NCI-H1048 (cell line): ENCODE measurements around the gene TBX20.
"Not testable (repeated sequence)": the region's sequence is repeated elsewhere in the genome, so short reads cannot be mapped to it uniquely, and the experiment has no call there.

Source experiments
- DNase-seq: peaks from one replicate; lab custom pipeline; 2025; lab: John Stamatoyannopoulos, UW

The TBX20 gene

GRCh38 chr7:35255443-35256255, 1.7 kb upstream of the TBX20 start:
- DNase-seq, result no peak

- DNase-seq, result no peak
These were observed 869 bp upstream of the TBX20 start for GRCh38 chr7:35254496-35255442.

DNA sequence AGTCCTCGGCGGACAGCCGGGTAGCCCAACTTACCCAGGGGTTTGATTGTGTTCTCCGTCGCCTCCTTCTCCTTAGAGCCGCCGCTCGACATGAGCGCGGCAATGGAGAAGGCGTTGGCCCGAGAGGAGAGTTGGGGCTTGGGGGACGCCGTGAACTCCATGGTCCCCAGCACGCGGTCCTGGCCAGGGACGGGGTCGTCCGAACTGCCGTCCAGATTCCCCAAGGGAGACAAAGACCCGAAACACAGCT, 515 bp downstream of the TBX20 start:
- no peak for DNase-seq

DNA sequence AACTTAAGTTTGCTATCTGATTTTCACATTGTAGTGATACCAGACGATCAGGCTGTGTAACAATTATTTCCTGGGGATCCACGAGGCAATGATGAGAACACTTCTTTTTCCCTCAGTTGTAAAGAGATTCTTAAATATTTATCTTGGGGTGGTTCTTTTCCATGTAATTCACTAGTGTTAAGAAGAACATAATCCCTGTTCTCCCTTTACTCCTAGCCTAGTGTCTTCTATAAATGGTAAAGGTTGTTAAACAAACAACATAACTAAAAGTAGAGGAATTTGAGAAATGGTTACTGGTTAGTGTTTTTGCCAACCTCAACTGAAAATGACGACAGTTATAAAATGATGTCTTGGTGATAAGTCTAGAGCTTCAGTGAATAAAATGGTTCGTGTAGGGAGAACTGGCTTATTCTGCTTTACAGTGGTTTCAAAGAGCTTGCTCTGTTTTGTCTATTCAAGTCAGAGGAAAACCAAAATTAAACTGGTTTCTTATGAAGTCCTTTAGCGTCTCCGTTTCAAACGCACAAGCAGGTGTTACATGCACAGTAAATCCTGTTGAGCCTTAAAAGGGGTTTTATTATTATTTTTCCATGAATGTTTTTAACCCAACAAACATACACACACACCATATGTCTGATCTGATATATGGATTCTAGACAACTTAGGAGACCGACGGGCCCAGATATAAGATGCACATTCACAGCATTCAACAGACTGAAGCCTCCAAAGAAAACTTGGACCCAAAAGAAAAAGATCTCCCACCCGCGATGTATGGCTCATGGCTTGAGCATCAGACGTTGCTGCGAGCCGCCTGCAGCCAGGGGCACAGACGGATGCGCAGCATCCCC, 1.1 kb downstream of the TBX20 start:
- DNase-seq, result no peak

- DNase-seq, result no peak
These were observed 2.1 kb downstream of the TBX20 start for GRCh38 chr7:35251606-35252310.

- no peak for DNase-seq
These were observed 3.0 kb downstream of the TBX20 start for GRCh38 chr7:35250941-35251340.

DNA sequence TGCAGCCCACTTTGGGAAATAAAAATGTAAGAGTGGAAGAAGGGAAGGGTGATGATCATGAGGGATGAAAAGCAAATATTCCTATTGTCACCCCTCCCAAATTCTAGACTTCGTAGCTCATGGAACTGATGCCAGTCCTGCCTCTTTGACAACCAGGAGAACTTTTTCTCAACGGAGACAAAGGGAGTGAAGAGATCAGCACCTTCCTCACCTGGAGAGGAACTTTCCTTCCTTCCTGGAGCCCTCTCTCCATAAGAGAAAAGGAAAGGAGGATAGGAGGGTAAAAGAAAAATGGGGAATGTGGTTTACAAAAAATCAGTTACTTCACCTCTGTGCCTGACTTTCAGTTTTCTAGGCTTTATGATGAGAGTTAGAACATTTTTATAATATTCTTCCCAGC, 3.4 kb downstream of the TBX20 start:
- no peak for DNase-seq

GRCh38 chr7:35249537-35249907, 4.4 kb downstream of the TBX20 start:
- DNase-seq, result no peak

GRCh38 chr7:35248576-35249536, 5.0 kb downstream of the TBX20 start:
- DNase-seq, result no peak

- DNase-seq, result no peak
These were observed 7.1 kb downstream of the TBX20 start for GRCh38 chr7:35246819-35247218.

DNA sequence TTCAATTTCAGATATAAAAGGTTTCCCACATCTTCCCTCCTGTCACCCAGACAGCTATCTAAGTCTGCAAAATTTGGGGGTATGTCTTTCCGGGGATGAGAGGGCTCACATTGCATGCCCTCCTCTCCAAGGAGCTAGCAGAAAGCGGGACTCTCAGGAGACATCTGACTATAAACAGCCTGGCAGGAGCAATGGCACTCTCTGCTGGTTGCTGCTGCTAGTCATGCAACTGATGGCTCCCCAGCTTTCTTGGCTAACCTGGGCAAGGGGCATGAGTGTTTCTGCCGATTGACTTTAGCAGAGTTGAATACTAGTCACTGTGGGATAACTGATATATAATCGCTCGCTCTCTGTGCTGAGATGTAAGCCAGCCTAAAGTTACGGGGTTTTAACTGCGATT, 12.0 kb downstream of the TBX20 start:
- no peak for DNase-seq

DNA sequence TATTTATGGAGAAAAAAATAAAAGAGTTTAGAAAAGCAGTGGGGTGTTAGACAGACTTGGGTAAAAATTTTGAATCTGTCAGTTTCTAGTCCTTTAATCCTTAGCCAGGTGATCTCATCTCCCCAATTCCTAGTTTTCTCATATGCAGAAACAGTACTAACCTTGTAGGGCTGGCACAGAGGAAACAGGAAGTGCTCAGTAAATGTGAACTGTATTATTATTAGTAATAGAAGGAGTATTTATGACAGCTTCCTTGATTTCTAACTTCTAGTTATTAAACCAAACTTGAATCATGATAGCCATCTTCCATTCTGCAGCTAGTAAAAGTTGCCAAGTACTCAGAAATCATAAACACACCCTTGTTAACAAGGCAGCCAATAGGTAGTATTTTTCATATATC, 12.5 kb downstream of the TBX20 start:
- DNase-seq, result no peak

DNA sequence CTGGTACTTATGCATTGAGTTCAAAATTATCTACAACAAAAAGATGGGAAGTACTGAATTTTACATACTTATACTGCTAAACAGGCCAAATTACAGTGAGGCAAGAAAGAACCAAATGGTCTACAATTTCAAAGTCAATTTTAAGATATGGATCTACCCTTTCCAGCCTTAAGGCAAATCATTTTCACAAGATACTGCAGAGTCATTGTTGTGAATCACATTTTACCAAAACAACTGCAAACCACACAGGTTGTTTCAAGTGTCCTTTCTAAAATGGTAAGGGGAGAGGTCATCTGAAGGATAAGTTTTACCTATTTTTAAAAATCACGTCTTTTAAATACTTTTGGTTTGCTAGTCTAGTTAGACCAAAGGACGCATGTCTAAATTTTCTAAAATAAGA, 12.9 kb downstream of the TBX20 start:
- not testable (repeated sequence) for DNase-seq

- not testable (repeated sequence) for DNase-seq
These were observed 15.4 kb downstream of the TBX20 start for GRCh38 chr7:35238456-35238855.

DNA sequence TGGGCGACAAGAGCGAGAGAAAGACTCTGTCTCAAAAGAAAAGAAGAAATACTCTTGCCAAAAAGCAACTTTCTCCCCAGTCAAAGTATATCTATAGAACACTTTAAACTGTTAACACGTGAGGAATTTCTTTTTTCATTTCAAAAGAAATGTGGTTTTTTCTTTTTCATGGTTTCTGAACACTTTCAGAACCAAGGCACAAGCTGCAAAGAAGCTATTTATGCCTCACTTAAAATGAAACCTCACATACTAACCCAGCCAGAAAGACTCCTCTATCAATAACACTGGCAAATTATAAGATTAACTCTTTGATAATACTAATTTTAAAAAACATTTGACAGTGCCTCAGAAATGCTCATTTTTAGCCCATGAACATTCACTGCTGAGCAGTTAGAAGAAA, 20.9 kb downstream of the TBX20 start:
- no peak for DNase-seq

DNA sequence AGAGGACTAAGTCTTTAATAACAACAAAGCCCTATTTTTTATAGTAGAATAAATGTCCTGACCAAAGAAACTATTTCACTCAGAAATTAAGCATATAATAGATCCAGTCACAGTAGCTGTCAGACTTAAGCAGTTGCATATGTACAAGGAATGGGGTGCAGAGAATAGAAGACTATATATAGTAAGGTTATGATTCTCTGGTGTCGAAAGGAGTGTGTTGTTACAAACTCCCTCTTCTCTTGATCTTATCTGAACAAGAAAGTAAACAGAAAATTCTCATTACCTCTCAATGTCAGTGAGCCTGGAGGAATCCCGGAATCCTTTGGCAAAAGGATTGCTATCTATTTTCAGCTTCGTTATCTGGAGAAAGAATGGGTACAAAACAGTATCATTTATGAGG, 22.7 kb downstream of the TBX20 start:
- not testable (repeated sequence) for DNase-seq

DNA sequence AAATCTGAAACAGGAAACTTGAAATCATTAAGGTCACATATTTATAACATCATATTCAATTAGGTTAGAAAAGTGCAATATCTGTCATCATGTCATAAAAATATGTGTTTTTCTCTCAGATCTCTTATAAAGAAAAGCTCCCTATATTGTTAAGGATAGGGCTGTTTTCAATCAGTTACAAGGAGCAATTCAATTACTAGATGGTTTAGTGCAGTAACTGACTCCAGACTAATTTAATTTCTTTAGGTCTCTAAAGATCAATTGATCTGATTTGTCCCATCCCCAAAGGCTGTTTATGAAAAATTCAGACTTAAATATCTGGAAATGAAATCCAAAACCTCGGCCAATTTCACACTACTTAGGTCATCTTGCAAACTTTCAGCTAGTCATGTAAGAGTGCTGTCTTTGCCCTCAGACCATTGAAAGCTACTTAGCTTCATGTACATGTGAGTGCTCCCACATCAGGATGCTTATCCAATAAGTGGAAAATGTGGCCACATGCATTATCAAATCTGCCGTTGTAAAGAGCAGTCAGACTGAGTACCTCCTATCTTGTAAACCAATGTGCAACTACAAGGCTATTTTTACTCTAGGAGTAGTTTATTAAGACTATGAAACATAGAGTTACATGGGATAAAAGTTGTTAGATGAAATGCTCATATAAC, 24.7 kb downstream of the TBX20 start:
- DNase-seq, result not testable (repeated sequence)

DNA sequence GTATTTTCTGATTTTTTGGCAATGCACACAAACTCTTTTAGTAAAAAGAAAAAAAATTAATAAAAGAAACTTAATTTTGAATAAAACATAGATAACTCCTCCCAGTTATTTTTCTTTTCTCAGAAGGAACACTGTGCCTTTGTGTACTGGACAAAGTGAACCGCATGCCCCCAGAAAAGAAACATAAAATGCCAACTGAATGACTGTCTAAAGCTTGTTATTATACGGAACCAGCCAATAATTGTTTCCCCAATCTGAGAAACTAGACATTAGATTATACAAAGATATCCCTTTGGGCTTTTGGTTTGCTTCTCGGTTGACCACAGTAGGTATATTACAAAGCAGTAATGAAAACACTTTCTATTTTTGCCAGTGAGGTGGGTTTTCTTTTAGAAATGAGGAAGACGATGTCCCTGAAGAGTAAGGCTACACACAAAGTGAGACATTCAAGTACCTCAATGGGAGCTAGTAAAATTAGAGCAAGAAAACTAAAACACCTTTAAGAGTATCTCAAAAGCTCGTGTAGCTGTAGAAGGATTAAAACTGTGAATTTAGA, 25.3 kb downstream of the TBX20 start:
- not testable (repeated sequence) for DNase-seq

- DNase-seq, result not testable (repeated sequence)
These were observed 26.5 kb downstream of the TBX20 start for GRCh38 chr7:35227438-35227837.

DNA sequence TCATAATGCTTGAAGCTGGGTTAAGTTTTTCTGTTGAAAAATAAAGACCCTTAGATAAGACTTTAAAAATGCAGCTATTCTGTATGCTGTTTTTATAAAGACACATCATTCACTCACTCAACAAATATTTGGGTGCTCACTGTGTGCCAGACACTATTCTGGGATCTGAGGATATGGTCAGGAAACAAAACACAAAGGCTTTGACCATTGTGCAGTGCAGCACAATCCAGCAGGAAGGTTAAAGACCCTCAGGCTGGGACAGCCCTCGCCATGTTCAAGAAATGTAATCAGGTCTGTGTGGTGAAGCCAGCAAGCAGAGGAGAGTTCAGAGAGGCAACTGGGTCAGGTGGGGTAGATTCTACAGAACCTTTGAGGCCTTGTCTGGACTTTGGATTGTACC, 31.5 kb downstream of the TBX20 start:
- not testable (repeated sequence) for DNase-seq
